Measurements from ENCODE around the gene CD84. TPM values are rescaled to one million over a fixed set of nuclear protein-coding genes. Genes with fewer than 3 reads are reported as not detected.

CD84 gene
- total RNA-seq, 3 donors from 2014 or later: 7.0 to 14.7 (median 7.7) TPM

DNA sequence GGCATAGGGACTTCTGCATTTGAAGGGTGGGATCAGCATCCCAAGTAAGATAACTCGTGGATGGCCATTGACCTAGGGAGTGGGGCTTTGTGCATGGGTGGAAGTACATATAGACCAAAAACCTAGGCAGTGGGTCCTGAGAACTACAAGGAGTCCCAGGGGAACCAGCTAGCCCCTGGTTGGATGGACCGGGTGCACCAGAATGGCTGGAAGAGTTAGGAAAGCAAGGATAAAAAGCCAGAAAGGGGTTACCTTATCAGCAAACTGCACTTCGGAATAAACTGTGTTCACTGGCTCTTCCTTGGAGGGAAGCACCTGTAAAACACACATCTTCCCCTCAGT lies 29.7 kb downstream of the CD84 start:
- Mint-ChIP-seq H3K36me3 (ENCODE audit: insufficient read depth) (peaks cover 31% of the 10 kb centered on the region), H3K4me1 (ENCODE audit: low read depth) (peaks cover 37% of the 10 kb centered on the region)
- ATAC-seq: no peak

DNA sequence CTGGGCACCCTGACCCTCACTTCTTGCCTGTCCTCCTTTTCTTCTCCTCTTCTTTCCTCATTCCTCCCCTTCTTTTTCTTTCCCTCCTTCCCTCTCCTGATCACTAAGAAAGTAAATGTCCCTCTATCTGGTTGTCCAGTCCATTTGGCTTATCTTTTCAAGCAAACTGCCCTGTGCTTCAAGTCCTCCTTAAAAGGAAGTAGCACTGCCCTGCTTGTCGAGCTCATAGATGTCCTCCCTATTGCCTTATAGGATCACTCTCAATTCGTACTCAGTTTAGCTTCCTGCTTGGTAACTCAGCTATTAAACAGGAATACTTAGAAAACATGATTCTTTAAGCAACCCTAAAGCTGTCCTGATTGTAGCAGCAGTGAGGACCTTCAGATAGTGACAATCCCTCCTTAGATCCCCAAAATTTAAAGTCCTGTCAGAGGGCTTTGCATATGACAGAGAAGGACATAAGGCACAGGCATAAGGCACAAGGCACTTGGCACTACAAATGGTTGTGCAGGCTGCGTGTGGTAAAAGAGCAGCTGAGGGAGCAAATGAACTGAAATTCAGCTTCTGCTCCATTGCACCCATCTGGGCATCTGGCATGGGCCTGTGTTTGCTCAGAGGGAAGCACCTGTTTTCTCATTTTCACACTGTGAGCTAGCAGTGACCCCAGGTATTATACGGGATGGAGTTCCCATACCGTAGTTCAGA lies 30.2 kb downstream of the CD84 start:
- ATAC-seq: no peak
- H3K36me3 Mint-ChIP-seq (ENCODE audit: insufficient read depth): peaks cover 31% of the 10 kb centered on the region
- H3K9me3 Mint-ChIP-seq: no peaks in the 10 kb centered on the region
- no peak for DNase-seq
- H3K27me3 Mint-ChIP-seq (ENCODE audit: low read depth): no peaks in the 10 kb centered on the region
- no peak overlapping the region for H3K4me3 Mint-ChIP-seq
- peaks cover 42% of the 10 kb centered on the region for H3K4me1 Mint-ChIP-seq (ENCODE audit: low read depth)

More for the DNA sequence above, 29.7 kb downstream of the CD84 start:
- no peaks in the 10 kb centered on the region for H3K27me3 Mint-ChIP-seq (ENCODE audit: low read depth)
- no peak overlapping the region for H3K4me3 Mint-ChIP-seq
- DNase-seq: no peak
- H3K9me3 Mint-ChIP-seq: no peaks in the 10 kb centered on the region

DNA sequence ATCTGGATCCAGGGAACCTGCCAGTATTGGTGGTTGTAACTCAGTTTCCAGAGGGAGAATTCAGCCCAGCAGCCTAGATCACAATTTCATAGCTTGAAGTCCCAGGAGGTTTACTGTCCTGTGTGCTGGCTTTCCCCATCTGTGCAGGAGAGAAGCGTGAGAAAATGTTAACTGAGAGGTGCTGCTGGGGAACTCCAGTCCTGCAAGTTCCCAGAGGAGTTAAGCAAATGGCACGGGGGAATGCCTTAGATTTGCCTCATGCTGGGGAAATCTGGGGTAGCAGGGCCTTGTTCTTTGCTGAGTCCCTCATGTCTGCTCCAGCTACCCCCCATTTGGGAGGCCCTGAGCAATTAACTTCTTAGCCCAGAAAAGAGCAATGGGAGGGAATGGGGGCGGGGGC lies 31.1 kb downstream of the CD84 start:
- no peak for DNase-seq
- Mint-ChIP-seq H3K36me3 (ENCODE audit: insufficient read depth) (peaks cover 23% of the 10 kb centered on the region), H3K27me3 (ENCODE audit: low read depth) (no peaks in the 10 kb centered on the region), H3K4me1 (ENCODE audit: low read depth) (peaks cover 47% of the 10 kb centered on the region), H3K4me3 (no peak overlapping the region), H3K9me3 (no peaks in the 10 kb centered on the region)
- ATAC-seq: no peak

DNA sequence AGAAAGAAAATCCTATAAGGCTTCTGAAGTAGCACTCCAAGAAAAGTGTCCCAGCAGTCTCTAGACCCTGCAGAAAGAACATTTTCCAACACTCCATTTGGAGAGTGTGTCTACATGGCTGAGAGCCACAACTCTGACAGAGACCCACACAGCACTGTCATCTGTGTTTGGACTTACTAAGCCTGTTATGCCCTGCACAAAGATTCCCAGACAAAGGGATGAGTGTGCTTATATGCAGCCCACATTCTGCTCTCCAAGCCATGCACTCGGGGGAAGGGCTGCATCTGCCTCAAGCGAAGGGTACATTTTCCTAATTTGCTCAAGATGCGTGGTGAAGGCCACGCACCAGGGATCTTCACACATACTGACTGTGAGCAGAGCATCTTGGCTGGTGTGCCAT lies 31.9 kb downstream of the CD84 start:
- peaks cover 16% of the 10 kb centered on the region for H3K36me3 Mint-ChIP-seq (ENCODE audit: insufficient read depth)
- H3K4me1 Mint-ChIP-seq (ENCODE audit: low read depth): peaks cover 46% of the 10 kb centered on the region
- ATAC-seq (no peak), DNase-seq (no peak)
- H3K27me3 Mint-ChIP-seq (ENCODE audit: low read depth): no peaks in the 10 kb centered on the region
- no peaks in the 10 kb centered on the region for H3K9me3 Mint-ChIP-seq
- H3K4me3 Mint-ChIP-seq: no peak overlapping the region

DNA sequence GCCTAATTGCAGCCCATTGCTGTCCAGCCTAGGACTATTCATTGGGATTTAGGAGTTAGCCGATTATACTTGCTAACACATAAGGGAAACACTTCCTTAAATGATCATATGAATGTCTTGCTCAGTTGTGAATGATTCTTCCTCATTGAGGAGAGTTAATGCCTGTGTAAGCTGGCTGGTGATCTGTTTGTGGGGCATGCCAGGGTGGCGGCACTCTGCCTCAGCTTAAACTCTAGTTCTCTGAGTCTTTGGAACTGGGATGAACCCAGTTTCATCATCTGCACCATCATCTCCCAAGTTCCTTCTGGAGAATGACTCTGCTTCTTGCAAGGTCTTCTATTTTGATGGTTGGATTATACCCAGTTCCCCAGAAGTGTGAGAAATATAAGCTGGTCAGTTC lies 32.4 kb downstream of the CD84 start:
- H3K36me3 Mint-ChIP-seq (ENCODE audit: insufficient read depth): peaks cover 13% of the 10 kb centered on the region
- H3K4me3 Mint-ChIP-seq: no peak overlapping the region
- peaks cover 48% of the 10 kb centered on the region for H3K4me1 Mint-ChIP-seq (ENCODE audit: low read depth)
- no peak for DNase-seq
- no peaks in the 10 kb centered on the region for H3K27me3 Mint-ChIP-seq (ENCODE audit: low read depth)
- no peaks in the 10 kb centered on the region for H3K9me3 Mint-ChIP-seq
- no peak for ATAC-seq

DNA sequence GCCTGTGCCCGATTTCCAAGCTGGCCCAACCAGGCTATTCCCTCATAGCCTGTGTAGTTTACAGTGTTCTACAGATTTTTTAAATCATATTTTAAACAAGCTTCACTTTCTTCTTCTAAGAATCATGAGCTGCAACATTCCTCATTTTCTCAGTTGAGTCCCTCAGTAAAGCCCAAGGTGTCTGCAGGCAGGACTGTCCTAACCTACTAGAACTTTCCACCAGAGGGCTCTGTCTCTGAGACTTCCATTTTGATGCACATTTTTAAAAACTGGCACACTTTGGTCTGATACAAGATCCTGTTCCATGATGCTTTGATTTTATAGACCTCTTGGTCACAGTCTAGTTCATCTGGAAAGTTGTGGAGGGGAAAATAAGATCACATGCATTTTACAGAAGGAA lies 34.6 kb downstream of the CD84 start:
- no peak for DNase-seq
- Mint-ChIP-seq H3K27me3 (ENCODE audit: low read depth) (no peaks in the 10 kb centered on the region), H3K4me1 (ENCODE audit: low read depth) (peaks cover 64% of the 10 kb centered on the region)

DNA sequence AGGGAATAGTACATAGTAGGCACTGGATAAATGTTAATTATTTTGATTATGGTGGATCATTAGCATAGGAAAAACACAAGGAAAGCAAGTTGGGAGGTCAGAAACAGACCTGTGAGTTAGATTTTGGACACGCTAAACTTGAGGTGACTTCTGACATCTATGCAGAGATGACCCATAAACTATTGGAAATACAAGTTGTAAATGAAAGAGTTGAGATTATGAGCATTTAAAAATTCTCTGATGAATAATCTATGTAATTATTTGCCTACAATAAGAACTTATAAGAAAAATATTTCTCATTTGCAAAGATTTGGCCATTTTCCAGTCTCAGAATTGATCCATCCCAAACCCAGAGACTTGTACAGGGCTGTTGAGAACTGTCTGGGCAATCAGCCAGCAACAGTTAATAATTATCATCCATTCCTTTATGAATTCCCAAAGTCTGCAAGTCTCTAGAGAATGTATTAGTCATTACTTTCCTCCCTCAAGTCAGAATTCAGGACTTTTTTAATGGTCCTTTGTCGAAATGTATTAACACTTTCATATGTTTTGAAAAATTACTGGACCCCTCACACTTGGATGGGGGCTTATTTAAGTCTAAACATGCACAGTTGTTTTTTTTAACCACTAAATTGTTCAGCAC lies 36.9 kb downstream of the CD84 start:
- no peaks in the 10 kb centered on the region for H3K9me3 Mint-ChIP-seq
- H3K4me3 Mint-ChIP-seq: no peak overlapping the region
- H3K27me3 Mint-ChIP-seq (ENCODE audit: low read depth): no peaks in the 10 kb centered on the region

More for the DNA sequence above, 34.6 kb downstream of the CD84 start:
- peak; percentile 41 to 53 for ATAC-seq
- H3K9me3 Mint-ChIP-seq: no peaks in the 10 kb centered on the region
- no peak overlapping the region for H3K4me3 Mint-ChIP-seq
- H3K36me3 Mint-ChIP-seq (ENCODE audit: insufficient read depth): peaks cover 6% of the 10 kb centered on the region

DNA sequence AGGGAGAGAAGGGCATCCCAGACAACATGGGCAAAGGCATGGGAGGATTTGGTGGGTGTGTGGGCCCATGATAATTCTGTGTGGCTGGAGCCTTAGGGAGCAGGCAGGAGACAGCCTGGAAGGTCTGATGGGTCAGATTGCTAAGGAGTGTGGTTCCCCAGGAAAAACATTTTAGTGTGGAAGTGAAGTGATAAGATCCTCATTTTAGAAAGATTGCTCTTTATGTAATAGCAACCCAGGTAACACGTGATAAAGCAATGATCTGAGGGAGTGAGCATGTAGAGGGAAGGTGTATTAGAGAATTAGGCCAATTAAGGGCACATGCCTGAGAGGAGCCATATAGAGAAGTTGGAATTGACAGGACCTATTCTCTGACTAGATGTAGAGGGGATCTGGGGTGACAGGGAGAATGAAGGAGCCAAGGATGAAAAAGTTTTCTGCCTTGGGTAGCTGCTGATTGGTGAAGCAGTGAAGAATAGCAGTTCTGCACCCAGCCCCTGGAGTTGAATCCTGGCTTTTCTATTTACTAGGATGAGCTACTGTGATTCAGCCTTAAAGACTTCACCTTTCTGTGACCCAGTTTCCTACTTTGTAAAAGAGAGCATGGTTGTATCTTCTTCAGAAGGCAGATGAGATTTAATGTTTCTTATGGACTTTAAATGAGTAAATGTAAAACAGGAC lies 37.5 kb downstream of the CD84 start:
- Mint-ChIP-seq H3K4me1 (ENCODE audit: low read depth) (peaks cover 61% of the 10 kb centered on the region), H3K36me3 (ENCODE audit: insufficient read depth) (peaks cover 5% of the 10 kb centered on the region), H3K4me3 (no peak overlapping the region), H3K9me3 (no peaks in the 10 kb centered on the region), H3K27me3 (ENCODE audit: low read depth) (no peaks in the 10 kb centered on the region)
- DNase-seq (no peak), ATAC-seq (no peak)

More for the DNA sequence above, 36.9 kb downstream of the CD84 start:
- peaks cover 5% of the 10 kb centered on the region for H3K36me3 Mint-ChIP-seq (ENCODE audit: insufficient read depth)
- no peak for DNase-seq
- ATAC-seq: no peak
- peaks cover 63% of the 10 kb centered on the region for H3K4me1 Mint-ChIP-seq (ENCODE audit: low read depth)

DNA sequence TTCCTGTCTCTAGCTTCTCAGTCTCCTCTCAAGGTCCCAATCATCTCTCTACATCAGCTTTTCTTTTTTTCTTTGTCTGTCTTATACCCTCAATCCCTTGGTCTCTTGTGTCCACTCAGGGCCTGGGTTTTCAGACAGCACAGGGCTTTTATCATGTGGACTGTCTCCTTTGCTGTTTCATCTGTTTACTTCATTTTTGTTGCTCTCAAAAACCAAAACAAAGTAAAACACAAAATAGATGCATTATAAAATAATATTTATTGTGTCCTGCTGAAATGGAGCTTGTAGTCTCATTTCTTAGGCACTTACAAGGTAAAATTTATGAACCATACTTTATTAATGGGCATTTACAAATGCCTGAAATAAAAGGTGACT lies 38.5 kb downstream of the CD84 start:
- DNase-seq (no peak), ATAC-seq (no peak)
- peaks cover 8% of the 10 kb centered on the region for H3K9me3 Mint-ChIP-seq
- peaks cover 58% of the 10 kb centered on the region for H3K4me1 Mint-ChIP-seq (ENCODE audit: low read depth)
- H3K4me3 Mint-ChIP-seq: peak overlapping the region; percentile 62
- H3K36me3 Mint-ChIP-seq (ENCODE audit: insufficient read depth): peaks cover 5% of the 10 kb centered on the region
- no peaks in the 10 kb centered on the region for H3K27me3 Mint-ChIP-seq (ENCODE audit: low read depth)

DNA sequence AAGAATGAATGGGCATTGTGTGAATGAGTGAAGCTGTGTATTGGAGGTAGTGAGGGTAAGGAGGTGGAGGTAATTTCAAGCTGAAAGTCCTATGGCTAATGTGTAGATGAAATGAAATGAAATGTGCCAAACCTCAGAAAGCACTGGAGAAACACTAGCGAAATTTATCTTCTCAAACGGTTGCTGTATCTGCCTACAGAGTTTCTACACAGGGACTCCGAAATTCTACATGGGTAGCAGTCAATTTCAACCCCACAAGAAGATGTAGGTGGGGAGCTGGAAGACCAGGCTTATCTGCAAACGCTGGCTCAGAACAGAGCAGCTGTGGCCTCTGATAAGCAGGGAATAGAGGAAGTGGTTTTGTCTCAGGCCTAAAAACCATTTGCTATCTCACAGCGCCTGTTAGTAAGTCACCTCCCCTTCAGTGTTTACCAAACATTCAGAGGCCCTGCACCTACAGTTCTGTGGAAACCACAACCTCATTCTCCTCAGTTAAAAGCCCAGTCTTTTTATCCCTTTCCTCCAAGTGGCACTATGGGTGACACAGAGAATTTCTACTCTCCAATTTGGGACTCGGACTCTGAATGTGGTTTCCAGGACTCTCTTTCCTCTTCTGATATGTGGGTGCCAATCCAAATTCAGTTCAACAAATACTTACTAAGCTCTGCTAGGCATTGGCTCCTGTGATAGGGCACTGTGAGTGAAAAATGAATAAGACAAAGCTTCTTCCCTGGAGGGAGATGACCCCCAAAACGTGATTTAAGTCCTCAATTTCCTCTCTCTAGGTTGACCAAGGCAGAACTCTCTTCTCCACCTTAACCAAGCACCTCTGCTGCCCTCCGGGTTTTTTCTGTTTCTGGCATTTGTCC lies 39.1 kb downstream of the CD84 start:
- Mint-ChIP-seq H3K36me3 (ENCODE audit: insufficient read depth) (peaks cover 5% of the 10 kb centered on the region), H3K9me3 (peaks cover 12% of the 10 kb centered on the region), H3K27me3 (ENCODE audit: low read depth) (no peaks in the 10 kb centered on the region), H3K4me1 (ENCODE audit: low read depth) (peaks cover 58% of the 10 kb centered on the region), H3K4me3 (peak overlapping the region; percentile 62)
- DNase-seq (peak; percentile 22), ATAC-seq (peak; percentile 84 to 90)

DNA sequence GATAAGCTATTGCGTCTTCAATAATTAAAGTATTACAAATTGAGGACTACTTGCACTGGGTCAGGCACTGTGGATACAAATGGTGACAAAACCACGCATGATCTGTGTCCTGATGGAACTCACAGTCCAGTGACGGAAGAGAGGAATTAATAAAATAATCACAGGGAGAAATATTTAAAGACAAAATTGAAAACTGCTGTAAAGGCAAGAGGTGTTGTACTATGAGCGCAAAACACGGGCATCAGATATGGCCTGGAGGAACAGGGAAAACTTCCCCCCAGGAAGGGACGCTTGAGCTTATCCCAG lies 39.7 kb downstream of the CD84 start:
- peaks cover 16% of the 10 kb centered on the region for H3K9me3 Mint-ChIP-seq
- ATAC-seq (no peak), DNase-seq (no peak)
- no peak overlapping the region for H3K4me3 Mint-ChIP-seq
- peaks cover 53% of the 10 kb centered on the region for H3K4me1 Mint-ChIP-seq (ENCODE audit: low read depth)
- H3K27me3 Mint-ChIP-seq (ENCODE audit: low read depth): no peaks in the 10 kb centered on the region
- H3K36me3 Mint-ChIP-seq (ENCODE audit: insufficient read depth): peaks cover 6% of the 10 kb centered on the region

DNA sequence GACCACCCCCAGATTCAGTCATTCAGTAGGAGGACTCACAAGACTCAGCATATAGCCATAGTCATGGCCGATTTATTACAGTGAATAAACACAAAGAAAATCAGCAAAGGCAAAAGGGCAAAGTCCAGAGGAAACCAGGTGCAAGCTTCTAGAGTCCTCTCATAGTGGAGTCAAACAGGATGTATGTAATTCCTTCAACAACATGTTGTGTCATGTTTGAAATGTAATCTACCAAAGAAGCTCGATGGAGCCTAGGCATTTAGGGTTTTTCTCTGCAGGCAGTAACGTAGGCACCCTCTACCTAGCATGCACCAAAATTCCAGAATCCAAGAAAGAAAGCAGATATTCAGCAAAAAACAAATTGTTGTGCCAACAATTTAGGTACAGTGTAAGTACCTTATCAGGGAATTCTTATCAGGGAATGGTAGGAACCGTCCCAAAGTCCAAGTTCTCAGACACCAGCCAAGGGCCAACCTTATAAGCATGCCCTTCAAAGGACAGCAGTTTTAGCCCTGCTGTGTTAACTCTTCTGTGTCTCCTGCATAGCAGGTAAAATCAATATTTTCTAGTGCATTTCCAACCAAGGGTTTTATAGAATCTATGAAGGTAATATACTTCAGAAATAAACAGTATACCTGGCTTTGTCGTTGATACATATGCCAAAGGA lies 40.2 kb downstream of the CD84 start:
- DNase-seq (no peak), ATAC-seq (no peak)
- H3K9me3 Mint-ChIP-seq: peaks cover 19% of the 10 kb centered on the region
- H3K27me3 Mint-ChIP-seq (ENCODE audit: low read depth): no peaks in the 10 kb centered on the region
- no peak overlapping the region for H3K4me3 Mint-ChIP-seq
- H3K36me3 Mint-ChIP-seq (ENCODE audit: insufficient read depth): peaks cover 6% of the 10 kb centered on the region
- peaks cover 47% of the 10 kb centered on the region for H3K4me1 Mint-ChIP-seq (ENCODE audit: low read depth)

DNA sequence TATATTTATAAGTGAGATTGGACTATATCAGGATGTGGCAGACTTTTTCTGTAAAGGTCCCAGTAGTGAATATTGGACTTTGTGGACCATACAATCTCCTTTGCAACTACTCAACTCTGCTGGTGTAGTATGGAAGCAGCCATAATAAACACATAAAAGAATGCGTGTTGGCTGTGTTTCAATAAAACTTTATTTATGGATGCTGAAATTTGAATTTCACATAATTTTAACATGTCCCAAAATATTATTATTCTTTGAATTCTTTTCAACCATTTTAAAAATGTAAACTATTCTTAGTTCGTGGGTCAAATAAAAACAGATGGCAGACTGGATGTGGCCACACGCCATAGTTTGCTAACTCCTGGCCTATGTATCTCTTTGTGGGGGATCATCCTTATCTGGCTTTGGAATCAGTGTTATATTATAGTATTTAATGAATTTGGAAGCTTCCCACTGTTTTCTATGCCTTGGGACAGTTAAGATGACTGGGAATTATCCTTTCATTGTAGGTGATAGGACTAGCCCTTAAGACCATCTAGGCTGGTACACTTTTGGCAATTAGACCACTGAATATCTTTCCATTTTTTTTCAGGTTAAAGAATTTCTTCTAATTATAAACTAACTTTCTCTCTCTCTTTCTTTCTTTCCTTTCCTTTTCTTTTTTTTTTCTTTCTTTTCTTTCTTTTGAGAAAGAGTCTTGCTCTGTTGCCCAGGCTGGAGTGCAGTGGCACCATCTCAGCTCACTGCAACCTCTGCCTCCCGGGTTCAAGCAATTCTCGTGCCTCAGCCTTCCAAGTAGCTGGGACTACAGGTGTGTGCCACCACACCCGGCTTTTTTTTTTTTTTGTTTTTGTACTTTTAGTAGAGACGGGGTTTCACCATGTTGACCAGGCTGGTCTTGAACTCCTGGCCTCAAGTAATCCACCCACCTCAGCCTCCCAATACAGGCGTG lies 41.3 kb downstream of the CD84 start:
- H3K36me3 Mint-ChIP-seq (ENCODE audit: insufficient read depth): peaks cover 6% of the 10 kb centered on the region
- DNase-seq: no peak
- peaks cover 19% of the 10 kb centered on the region for H3K9me3 Mint-ChIP-seq
- peaks cover 42% of the 10 kb centered on the region for H3K4me1 Mint-ChIP-seq (ENCODE audit: low read depth)
- no peak for ATAC-seq
- no peaks in the 10 kb centered on the region for H3K27me3 Mint-ChIP-seq (ENCODE audit: low read depth)
- no peak overlapping the region for H3K4me3 Mint-ChIP-seq
